Fibroblast of the aortic adventitia (primary cell): ENCODE results near the gene KIAA1755. TPM values are rescaled to one million over a fixed set of nuclear protein-coding genes. Genes with fewer than 3 reads are reported as not detected.
"Not testable (repeated sequence)": the region's sequence is repeated elsewhere in the genome, so short reads cannot be mapped to it uniquely, and the experiment has no call there.

ENCODE experiments used
- DNase-seq: peaks from one replicate; pipeline ENCODE4 v3.0.0-alpha.2; 2010; ENCODE audit warnings: low read depth
- H3K4me3 ChIP-seq: 2 replicates; pipeline ENCODE4 v1.5.1; 2011; ENCODE audit warnings: low read depth, mild to moderate bottlenecking, control low read depth, low read length, moderate library complexity
- total RNA-seq: library from RNA; depleted of rRNA; stranded (reverse); fragments of >200 nt; gene quantifications from 2 replicates; pipeline ENCODE4 v1.2.3, GENCODE V29; 2012; ENCODE audit warnings: low replicate concordance
- TF ChIP-seq, protein P1 (sequence below): IDR thresholded peaks from 2 replicates; pipeline ENCODE4 v1.5.1; 2011; ENCODE audit warnings: mild to moderate bottlenecking, low read length, control low read depth, inconsistent platforms; ENCODE audit not compliant: insufficient read depth

Gene KIAA1755
- total RNA-seq, 1 donor, result 10.8 TPM

DNA sequence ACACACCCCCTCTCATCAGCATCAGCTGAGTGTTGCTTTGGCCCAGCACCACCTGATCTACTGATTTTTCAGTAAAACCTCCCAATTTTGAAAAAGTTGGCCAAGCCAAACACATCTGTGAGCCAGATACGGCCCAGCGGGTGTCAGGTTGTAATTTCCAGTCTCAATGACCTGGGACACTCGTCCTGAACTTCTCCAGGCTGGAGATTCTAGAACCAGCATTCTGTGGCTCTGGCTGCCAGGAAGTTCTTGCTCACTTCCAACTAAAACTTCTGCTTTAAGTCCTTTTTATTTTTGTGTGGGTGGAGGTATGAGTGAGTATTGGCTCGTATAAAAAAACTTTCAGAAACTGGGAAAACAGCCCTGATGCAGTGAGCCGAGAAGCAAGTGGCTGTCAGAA is 5.1 kb downstream of the KIAA1755 start:
- H3K4me3 ChIP-seq, result no peak overlapping the region
- peak; percentile 70 for DNase-seq
- TF ChIP-seq, protein P1, sequence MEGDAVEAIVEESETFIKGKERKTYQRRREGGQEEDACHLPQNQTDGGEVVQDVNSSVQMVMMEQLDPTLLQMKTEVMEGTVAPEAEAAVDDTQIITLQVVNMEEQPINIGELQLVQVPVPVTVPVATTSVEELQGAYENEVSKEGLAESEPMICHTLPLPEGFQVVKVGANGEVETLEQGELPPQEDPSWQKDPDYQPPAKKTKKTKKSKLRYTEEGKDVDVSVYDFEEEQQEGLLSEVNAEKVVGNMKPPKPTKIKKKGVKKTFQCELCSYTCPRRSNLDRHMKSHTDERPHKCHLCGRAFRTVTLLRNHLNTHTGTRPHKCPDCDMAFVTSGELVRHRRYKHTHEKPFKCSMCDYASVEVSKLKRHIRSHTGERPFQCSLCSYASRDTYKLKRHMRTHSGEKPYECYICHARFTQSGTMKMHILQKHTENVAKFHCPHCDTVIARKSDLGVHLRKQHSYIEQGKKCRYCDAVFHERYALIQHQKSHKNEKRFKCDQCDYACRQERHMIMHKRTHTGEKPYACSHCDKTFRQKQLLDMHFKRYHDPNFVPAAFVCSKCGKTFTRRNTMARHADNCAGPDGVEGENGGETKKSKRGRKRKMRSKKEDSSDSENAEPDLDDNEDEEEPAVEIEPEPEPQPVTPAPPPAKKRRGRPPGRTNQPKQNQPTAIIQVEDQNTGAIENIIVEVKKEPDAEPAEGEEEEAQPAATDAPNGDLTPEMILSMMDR, result no peak

DNA sequence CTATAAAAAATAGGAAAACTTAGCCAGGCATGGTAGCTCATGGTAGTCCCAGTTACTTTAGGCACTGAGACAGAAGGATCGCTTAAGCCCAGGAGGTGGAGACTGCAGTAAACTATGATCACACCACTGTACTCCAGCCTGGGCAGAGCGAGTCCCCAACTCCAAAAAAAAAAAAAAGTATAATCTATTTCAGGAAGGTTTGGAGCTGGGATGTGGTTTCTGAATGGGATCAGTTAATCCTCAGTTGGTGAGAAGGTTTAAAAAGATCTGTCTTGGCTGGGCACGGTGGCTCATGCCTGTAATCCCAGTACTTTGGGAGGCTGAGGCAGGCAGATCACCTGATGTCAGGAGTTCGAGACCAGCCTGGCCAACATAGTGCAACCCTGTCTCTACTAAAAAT is 5.9 kb downstream of the KIAA1755 start:
- not testable (repeated sequence) for DNase-seq

DNA sequence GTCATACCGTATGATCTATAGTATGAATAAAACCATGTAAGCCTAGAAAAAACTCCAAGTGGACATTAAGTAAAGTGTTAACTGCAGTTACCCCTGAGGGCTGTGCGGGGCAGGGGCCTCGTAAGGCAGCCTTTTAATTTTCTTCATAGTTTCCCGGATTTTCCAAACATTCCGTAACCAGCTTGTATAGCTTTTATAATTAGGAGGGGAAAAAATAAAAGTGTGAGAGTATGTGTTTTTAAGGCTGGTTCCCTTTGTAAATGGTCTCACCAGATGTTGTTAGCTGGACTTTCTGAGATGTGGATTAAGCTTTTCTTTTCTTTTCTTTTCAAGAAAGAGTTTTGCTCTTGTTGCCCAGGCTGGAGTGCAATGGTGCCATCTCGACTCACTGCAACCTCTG is 7.0 kb downstream of the KIAA1755 start:
- TF ChIP-seq, protein P1, result no peak
- no peak for DNase-seq
- H3K4me3 ChIP-seq, result no peak overlapping the region

More for the DNA sequence above, 5.9 kb downstream of the KIAA1755 start:
- not testable (repeated sequence) for H3K4me3 ChIP-seq

DNA sequence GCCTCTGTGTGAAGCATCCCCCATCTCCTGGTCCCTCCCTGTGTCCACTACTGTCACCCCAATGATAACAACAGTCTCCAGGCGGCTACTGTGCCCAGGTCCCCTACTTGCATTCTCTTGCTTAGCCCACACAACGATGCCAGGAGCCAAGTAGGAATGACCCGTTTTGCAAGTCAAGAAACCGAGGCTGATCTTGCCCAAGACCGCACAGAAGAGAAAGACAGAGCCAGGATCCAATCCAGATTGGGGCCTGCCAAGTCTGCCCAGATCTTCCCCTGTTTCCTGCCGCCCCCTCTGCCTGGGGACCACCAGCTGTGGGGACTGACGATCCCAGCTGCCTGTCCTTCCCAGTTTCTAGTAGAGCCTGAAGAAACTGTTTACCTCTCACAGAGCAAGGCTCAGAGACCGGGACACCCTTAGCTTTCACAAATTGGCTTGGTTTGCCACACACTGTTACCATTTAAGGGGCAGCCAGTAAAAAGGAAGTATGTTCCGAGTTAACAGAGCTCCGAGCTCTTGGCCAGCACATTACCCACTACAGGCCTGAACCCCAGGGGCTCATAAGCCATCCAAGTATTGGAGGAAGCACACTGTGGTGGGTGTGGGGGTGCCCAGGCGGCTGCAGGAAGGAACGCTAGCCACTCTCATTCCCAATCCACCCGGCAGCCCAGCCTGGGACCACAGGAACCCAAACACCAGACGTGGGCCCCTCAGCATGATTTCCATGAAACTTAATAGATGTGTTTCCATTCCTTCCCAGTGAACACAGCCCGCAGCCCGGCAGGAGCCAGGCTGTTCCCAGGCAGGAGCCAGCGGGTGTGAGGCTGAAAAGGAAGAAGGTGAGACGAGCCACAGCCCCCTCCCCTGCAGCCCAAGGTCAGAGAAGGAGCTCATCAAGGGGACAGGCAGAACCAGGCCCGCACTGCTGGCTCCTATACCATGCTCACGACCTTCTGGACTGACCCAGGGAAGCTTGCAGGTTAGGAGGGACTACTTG is 7.9 kb downstream of the KIAA1755 start:
- no peak overlapping the region for H3K4me3 ChIP-seq
- peak; percentile 25 for DNase-seq
- TF ChIP-seq, protein P1, result no peak

GRCh38 chr20:38251441-38251840 is 9.1 kb downstream of the KIAA1755 start:
- not testable (repeated sequence) for H3K4me3 ChIP-seq, DNase-seq

- H3K4me3 ChIP-seq, result no peak overlapping the region
- TF ChIP-seq, protein P1, result no peak
- no peak for DNase-seq
Observed at GRCh38 chr20:38250609-38251008, 9.9 kb downstream of the KIAA1755 start.

GRCh38 chr20:38249536-38250310 is 10.8 kb downstream of the KIAA1755 start:
- TF ChIP-seq, protein P1, result no peak
- peak; percentile 22 for DNase-seq
- H3K4me3 ChIP-seq, result no peak overlapping the region
